MM.1S (cell line): ENCODE measurements around the gene TPCN2.

Experiments
- EZH2 ChIP-seq: fragments of 300-600 bp; sonication (generic); optimal IDR thresholded peaks from 2 replicates; pipeline ENCODE3; 2017; ENCODE audit warnings: low read depth, mild to moderate bottlenecking, antibody characterized with exemption, low read length, mixed read lengths
- TF ChIP-seq, protein P1 (sequence below): fragments of 300-600 bp; sonication (generic); IDR thresholded peaks from 2 replicates; pipeline ENCODE4 v1.5.1; 2016; ENCODE audit warnings: antibody characterized with exemption, low read length, mixed read lengths

GRCh38 chr11:69154938-69155301 is 106.2 kb downstream of the TPCN2 start:
- TF ChIP-seq, protein P1, sequence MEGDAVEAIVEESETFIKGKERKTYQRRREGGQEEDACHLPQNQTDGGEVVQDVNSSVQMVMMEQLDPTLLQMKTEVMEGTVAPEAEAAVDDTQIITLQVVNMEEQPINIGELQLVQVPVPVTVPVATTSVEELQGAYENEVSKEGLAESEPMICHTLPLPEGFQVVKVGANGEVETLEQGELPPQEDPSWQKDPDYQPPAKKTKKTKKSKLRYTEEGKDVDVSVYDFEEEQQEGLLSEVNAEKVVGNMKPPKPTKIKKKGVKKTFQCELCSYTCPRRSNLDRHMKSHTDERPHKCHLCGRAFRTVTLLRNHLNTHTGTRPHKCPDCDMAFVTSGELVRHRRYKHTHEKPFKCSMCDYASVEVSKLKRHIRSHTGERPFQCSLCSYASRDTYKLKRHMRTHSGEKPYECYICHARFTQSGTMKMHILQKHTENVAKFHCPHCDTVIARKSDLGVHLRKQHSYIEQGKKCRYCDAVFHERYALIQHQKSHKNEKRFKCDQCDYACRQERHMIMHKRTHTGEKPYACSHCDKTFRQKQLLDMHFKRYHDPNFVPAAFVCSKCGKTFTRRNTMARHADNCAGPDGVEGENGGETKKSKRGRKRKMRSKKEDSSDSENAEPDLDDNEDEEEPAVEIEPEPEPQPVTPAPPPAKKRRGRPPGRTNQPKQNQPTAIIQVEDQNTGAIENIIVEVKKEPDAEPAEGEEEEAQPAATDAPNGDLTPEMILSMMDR, result no peak
- no peak for TF ChIP-seq EZH2
